ENCODE measurements around the gene ATP8B4.

- TF ChIP-seq CTCF (IDR thresholded peaks at IDR 0.05) (no peak), POLR2A (IDR thresholded peaks at IDR 0.05) (no peak)
These were observed 235.9 kb downstream of the ATP8B4 start for GRCh38 chr15:49883121-49883520.

All from uterus (tissue), 2 donors.